Parathyroid adenoma (tissue), 2 donors: ENCODE measurements around the gene P2RY14.

Experiments
- H2AFZ ChIP-seq: fragments of 300-600 bp; sonication (generic); one replicate; pipeline ENCODE4 v1.7.0; 2017; ENCODE audit warnings: antibody characterized with exemption, mild to moderate bottlenecking
- H3K27ac ChIP-seq: fragments of 300-600 bp; sonication (generic); one replicate; pipeline ENCODE4 v1.7.0; 2017
- H3K27me3 ChIP-seq: fragments of 300-600 bp; sonication (generic); one replicate; pipeline ENCODE4 v1.7.0; 2017; ENCODE audit warnings: low read length; ENCODE audit not compliant: control insufficient read depth, insufficient read depth
- H3K36me3 ChIP-seq: fragments of 300-600 bp; sonication (generic); one replicate; pipeline ENCODE4 v1.7.0; 2017; ENCODE audit warnings: low read length; ENCODE audit not compliant: control insufficient read depth, insufficient read depth
- H3K4me1 ChIP-seq: fragments of 300-600 bp; sonication (generic); one replicate; pipeline ENCODE4 v1.7.0; 2017; ENCODE audit warnings: control low read depth
- H3K4me2 ChIP-seq: fragments of 300-600 bp; sonication (generic); one replicate; pipeline ENCODE4 v1.7.0; 2017; ENCODE audit warnings: low read length
- H3K4me3 ChIP-seq: fragments of 300-600 bp; sonication (generic); one replicate; pipeline ENCODE4 v1.7.0; 2017; ENCODE audit warnings: low read depth, low read length
- H3K79me2 ChIP-seq: fragments of 300-600 bp; sonication (generic); one replicate; pipeline ENCODE4 v1.7.0; 2017; ENCODE audit warnings: control low read depth
- H3K9ac ChIP-seq: fragments of 300-600 bp; sonication (generic); one replicate; pipeline ENCODE4 v1.7.0; 2017; ENCODE audit warnings: mild to moderate bottlenecking
- H3K9me3 ChIP-seq: fragments of 300-600 bp; sonication (generic); one replicate; pipeline ENCODE4 v1.7.0; 2017; ENCODE audit warnings: low read length; ENCODE audit not compliant: control insufficient read depth
- CTCF ChIP-seq: fragments of 300-600 bp; sonication (generic); IDR thresholded peaks from one replicate; pipeline ENCODE4 v1.7.0; 2017; ENCODE audit warnings: antibody characterized with exemption, mild to moderate bottlenecking
- donor health status: primary hyperparathyroidism.

P2RY14 gene

GRCh38 chr3:151268267-151269235 is 9.8 kb downstream of the P2RY14 start:
- TF ChIP-seq CTCF: no peak
- no peaks in the 10 kb centered on the region for H3K27me3 ChIP-seq
- no peaks in the 10 kb centered on the region for H3K4me1 ChIP-seq
- H3K4me2 ChIP-seq: no peak overlapping the region
- no peak overlapping the region for H3K4me3 ChIP-seq
- no peaks in the 10 kb centered on the region for H3K79me2 ChIP-seq
- H3K9me3 ChIP-seq: no peaks in the 10 kb centered on the region
- H3K27ac ChIP-seq: no peak overlapping the region
- no peak overlapping the region for H3K9ac ChIP-seq
- H3K36me3 ChIP-seq: no peaks in the 10 kb centered on the region
- no peak overlapping the region for H2AFZ ChIP-seq

GRCh38 chr3:151267066-151267465 is 11.3 kb downstream of the P2RY14 start:
- H3K4me3 ChIP-seq: no peak overlapping the region
- TF ChIP-seq CTCF: no peak
- no peaks in the 10 kb centered on the region for H3K27me3 ChIP-seq
- H3K4me1 ChIP-seq: no peaks in the 10 kb centered on the region
- H3K36me3 ChIP-seq: no peaks in the 10 kb centered on the region
- no peak overlapping the region for H3K9ac ChIP-seq
- no peaks in the 10 kb centered on the region for H3K79me2 ChIP-seq
- H3K27ac ChIP-seq: no peak overlapping the region
- no peaks in the 10 kb centered on the region for H3K9me3 ChIP-seq
- no peak overlapping the region for H3K4me2 ChIP-seq
- H2AFZ ChIP-seq: no peak overlapping the region

- Histone ChIP-seq H3K79me2 (no peaks in the 10 kb centered on the region), H3K4me3 (no peak overlapping the region), H3K9ac (no peak overlapping the region), H3K4me2 (no peak overlapping the region), H3K27ac (no peak overlapping the region), H3K9me3 (no peaks in the 10 kb centered on the region), H3K27me3 (no peaks in the 10 kb centered on the region), H3K4me1 (no peaks in the 10 kb centered on the region), H2AFZ (no peak overlapping the region), H3K36me3 (no peaks in the 10 kb centered on the region)
- TF ChIP-seq CTCF: no peak
Measured at GRCh38 chr3:151265866-151266265, 12.5 kb downstream of the P2RY14 start.

GRCh38 chr3:151265166-151265565 is 13.2 kb downstream of the P2RY14 start:
- TF ChIP-seq CTCF: no peak
- no peaks in the 10 kb centered on the region for H3K79me2 ChIP-seq
- no peak overlapping the region for H3K4me3 ChIP-seq
- no peaks in the 10 kb centered on the region for H3K27me3 ChIP-seq
- no peak overlapping the region for H3K9ac ChIP-seq
- H3K4me1 ChIP-seq: no peaks in the 10 kb centered on the region
- no peak overlapping the region for H3K4me2 ChIP-seq
- no peak overlapping the region for H2AFZ ChIP-seq
- no peaks in the 10 kb centered on the region for H3K9me3 ChIP-seq
- no peaks in the 10 kb centered on the region for H3K36me3 ChIP-seq
- no peak overlapping the region for H3K27ac ChIP-seq

GRCh38 chr3:151264605-151265004 is 13.7 kb downstream of the P2RY14 start:
- Histone ChIP-seq H3K9me3 (no peaks in the 10 kb centered on the region), H3K4me1 (no peaks in the 10 kb centered on the region), H2AFZ (no peak overlapping the region), H3K27ac (no peak overlapping the region), H3K9ac (no peak overlapping the region), H3K36me3 (no peaks in the 10 kb centered on the region), H3K4me3 (no peak overlapping the region), H3K4me2 (no peak overlapping the region), H3K27me3 (no peaks in the 10 kb centered on the region), H3K79me2 (no peaks in the 10 kb centered on the region)
- no peak for TF ChIP-seq CTCF
